Keratinocyte (primary cell): ENCODE results near the gene CRISPLD2. TPM values are rescaled to one million over a fixed set of nuclear protein-coding genes. Genes with fewer than 3 reads are reported as not detected.

Experiments
- DNase-seq: peaks from one replicate; pipeline ENCODE4 v3.0.0-alpha.2; 2011; ENCODE audit warnings: low read depth, missing footprints, low spot score
- FAIRE-seq: peaks from 2 replicates; lab custom pipeline; 2011; peaks lifted over from hg19 to GRCh38; lab: Jason Lieb, UNC
- H2AFZ ChIP-seq: 2 replicates; pipeline ENCODE4 v1.6.0; 2012; ENCODE audit warnings: low read length, control low read depth, inconsistent platforms; ENCODE audit not compliant: control insufficient read depth
- H3K27ac ChIP-seq: 2 replicates; pipeline ENCODE4 v1.5.1; 2011; ENCODE audit warnings: low read length; ENCODE audit not compliant: control insufficient read depth, insufficient read depth
- H3K27me3 ChIP-seq: 3 replicates; pipeline ENCODE4 v1.6.0; 2011; ENCODE audit warnings: low read length; ENCODE audit not compliant: control insufficient read depth, insufficient read depth; ENCODE audit errors: extremely low read depth
- H3K36me3 ChIP-seq, 2 experiments: 2 replicates in 1 of 2; 3 replicates in 1 of 2; pipeline ENCODE4 v1.5.1; 2011; ENCODE audit warnings: low read length in 2 of 2, mild to moderate bottlenecking in 1 of 2; ENCODE audit not compliant: control insufficient read depth in 2 of 2, insufficient read depth in 2 of 2; ENCODE audit errors: extremely low read depth in 1 of 2
- H3K4me1 ChIP-seq: 3 replicates; pipeline ENCODE4 v1.5.1; 2011; ENCODE audit warnings: low read length; ENCODE audit not compliant: control insufficient read depth, insufficient read depth; ENCODE audit errors: extremely low read depth
- H3K4me2 ChIP-seq: 3 replicates; pipeline ENCODE4 v1.6.0; 2011; ENCODE audit warnings: low read depth, low read length; ENCODE audit not compliant: control insufficient read depth, insufficient read depth; ENCODE audit errors: extremely low read depth
- H3K4me3 ChIP-seq, 3 experiments: fragments of 200-600 bp in 1 of 3; sonication (generic) in 1 of 3; 2 replicates in 2 of 3; 3 replicates in 1 of 3; pipeline ENCODE4 v1.5.1; 2011 to 2016; ENCODE audit warnings: low read length in 3 of 3, mild to moderate bottlenecking in 3 of 3, control low read depth in 2 of 3, inconsistent platforms in 1 of 3, low read depth in 1 of 3, mixed read lengths in 1 of 3, mixed run types in 1 of 3, moderate library complexity in 1 of 3; ENCODE audit not compliant: control insufficient read depth in 2 of 3, insufficient read depth in 2 of 3; ENCODE audit errors: extremely low read depth in 1 of 3
- H3K79me2 ChIP-seq: 2 replicates; pipeline ENCODE4 v1.6.0; 2012; ENCODE audit warnings: low read length; ENCODE audit not compliant: control insufficient read depth, insufficient read depth
- H3K9ac ChIP-seq: 3 replicates; pipeline ENCODE4 v1.6.0; 2011; ENCODE audit warnings: low read length; ENCODE audit not compliant: control insufficient read depth, insufficient read depth; ENCODE audit errors: extremely low read depth
- H3K9me1 ChIP-seq: 3 replicates; pipeline ENCODE4 v1.6.0; 2011; ENCODE audit warnings: low read length; ENCODE audit not compliant: control insufficient read depth, insufficient read depth; ENCODE audit errors: extremely low read depth
- H3K9me3 ChIP-seq: 2 replicates; pipeline ENCODE4 v1.5.1; 2012; ENCODE audit warnings: low read depth, low read length; ENCODE audit not compliant: control insufficient read depth
- H4K20me1 ChIP-seq: 3 replicates; pipeline ENCODE4 v1.6.0; 2011; ENCODE audit warnings: low read length; ENCODE audit not compliant: control insufficient read depth, insufficient read depth; ENCODE audit errors: extremely low read depth
- EZH2 ChIP-seq: IDR thresholded peaks from one replicate; pipeline ENCODE4 v1.6.1; 2012; ENCODE audit warnings: inconsistent platforms, mild to moderate bottlenecking, low read length, moderate library complexity
- dilution Hi-C: fragments of 300-500 bp; cut with MboI; formaldehyde crosslinking; loops from one replicate; pipeline ENCODE4 v1.7.0; 2020; ENCODE audit warnings: low sequenced_read_pairs; ENCODE audit not compliant: extremely low pct_ligation_motif_present
- polyA plus RNA-seq, 5 experiments: library from polyadenylated mRNA; depleted of rRNA in 3 of 5; stranded (reverse) in 3 of 5; stranded (forward) in 1 of 5; unstranded in 1 of 5; fragments of >200 nt; gene quantifications; 1 replicate in 1 of 5; 2 replicates in 3 of 5; 3 replicates in 1 of 5; pipeline versions ENCODE4 v1.2.1 to v1.2.3, GENCODE V29; 2011 to 2012; ENCODE audit warnings: missing spikeins in 2 of 5, low read depth in 1 of 5, low replicate concordance in 1 of 5
- TF ChIP-seq, protein P1 (sequence below), 3 experiments: IDR thresholded peaks in 1 of 3; conservative IDR thresholded peaks in 1 of 3; optimal IDR thresholded peaks in 1 of 3; 2 replicates in 2 of 3; 3 replicates in 1 of 3; pipeline versions ENCODE3 to v1.5.1; 2011; ENCODE audit warnings: low read length in 3 of 3, mild to moderate bottlenecking in 3 of 3, moderate library complexity in 2 of 3, control low read depth in 1 of 3, inconsistent platforms in 1 of 3; ENCODE audit not compliant: insufficient read depth in 2 of 3; ENCODE audit errors: extremely low read depth in 1 of 3

The CRISPLD2 gene
- polyA plus RNA-seq, 1 donor (not counting 4 experiments of a cell fraction or from before 2014, with no cell fraction given) = 1.2 TPM

DNA sequence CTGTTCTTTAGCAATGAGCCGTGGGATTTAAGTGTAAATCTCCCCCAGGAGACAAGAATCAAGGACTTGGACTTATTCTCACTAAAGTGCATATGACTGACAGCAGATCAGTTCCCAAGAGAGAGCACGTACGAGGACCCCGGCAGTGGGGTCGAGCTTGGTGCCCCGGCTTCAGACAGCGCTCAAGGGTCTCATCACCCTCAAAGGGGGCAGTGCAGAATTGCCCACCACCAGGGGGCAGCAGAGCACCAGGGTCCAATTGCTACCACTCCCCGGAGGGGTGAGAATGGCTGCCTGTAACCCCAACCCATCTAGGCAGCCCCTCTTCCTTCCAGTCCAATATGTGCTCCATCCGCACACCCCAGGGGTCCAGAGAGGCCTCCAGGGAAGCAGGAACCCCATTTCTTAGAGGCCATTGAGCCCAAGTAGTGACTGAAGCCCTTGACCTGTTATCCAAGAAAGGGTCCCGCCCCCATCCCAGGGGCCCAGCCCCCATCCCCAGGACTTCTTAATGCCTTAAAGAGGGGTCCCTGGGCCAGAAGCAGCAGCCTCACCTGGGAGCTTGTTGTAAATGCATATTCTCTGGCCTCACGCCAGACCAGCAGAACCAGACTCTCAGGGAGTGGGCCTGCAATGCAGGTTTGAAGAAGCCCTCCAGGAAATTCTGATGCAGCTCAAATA lies 105.4 kb downstream of the CRISPLD2 start:
- no peaks in the 10 kb centered on the region for H4K20me1 ChIP-seq
- TF ChIP-seq, protein P1, sequence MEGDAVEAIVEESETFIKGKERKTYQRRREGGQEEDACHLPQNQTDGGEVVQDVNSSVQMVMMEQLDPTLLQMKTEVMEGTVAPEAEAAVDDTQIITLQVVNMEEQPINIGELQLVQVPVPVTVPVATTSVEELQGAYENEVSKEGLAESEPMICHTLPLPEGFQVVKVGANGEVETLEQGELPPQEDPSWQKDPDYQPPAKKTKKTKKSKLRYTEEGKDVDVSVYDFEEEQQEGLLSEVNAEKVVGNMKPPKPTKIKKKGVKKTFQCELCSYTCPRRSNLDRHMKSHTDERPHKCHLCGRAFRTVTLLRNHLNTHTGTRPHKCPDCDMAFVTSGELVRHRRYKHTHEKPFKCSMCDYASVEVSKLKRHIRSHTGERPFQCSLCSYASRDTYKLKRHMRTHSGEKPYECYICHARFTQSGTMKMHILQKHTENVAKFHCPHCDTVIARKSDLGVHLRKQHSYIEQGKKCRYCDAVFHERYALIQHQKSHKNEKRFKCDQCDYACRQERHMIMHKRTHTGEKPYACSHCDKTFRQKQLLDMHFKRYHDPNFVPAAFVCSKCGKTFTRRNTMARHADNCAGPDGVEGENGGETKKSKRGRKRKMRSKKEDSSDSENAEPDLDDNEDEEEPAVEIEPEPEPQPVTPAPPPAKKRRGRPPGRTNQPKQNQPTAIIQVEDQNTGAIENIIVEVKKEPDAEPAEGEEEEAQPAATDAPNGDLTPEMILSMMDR (optimal IDR thresholded peaks at IDR 0.05 in 1 of 3, IDR thresholded peaks at IDR 0.05 in 1 of 3, conservative IDR thresholded peaks at IDR 0.05 in 1 of 3; ENCODE audit: extremely low read depth in 1 of 3, insufficient read depth in 2 of 3, low read length in 3 of 3) = peak; percentile 93
- no peak for TF ChIP-seq EZH2
- no peak overlapping the region for H3K9ac ChIP-seq
- H3K4me3 ChIP-seq = no peak overlapping the region
- no peaks in the 10 kb centered on the region for H3K9me3 ChIP-seq
- peak; percentile 55 for FAIRE-seq
- H3K4me1 ChIP-seq = no peaks in the 10 kb centered on the region
- H3K27ac ChIP-seq = no peak overlapping the region
- H3K4me2 ChIP-seq = no peak overlapping the region
- dilution Hi-C loops = no loop called here
- H3K79me2 ChIP-seq = no peaks in the 10 kb centered on the region
- no peaks in the 10 kb centered on the region for H3K9me1 ChIP-seq
- no peaks in the 10 kb centered on the region for H3K36me3 ChIP-seq
- DNase-seq = no peak
- no peak overlapping the region for H2AFZ ChIP-seq
- peaks cover 1% of the 10 kb centered on the region for H3K27me3 ChIP-seq

DNA sequence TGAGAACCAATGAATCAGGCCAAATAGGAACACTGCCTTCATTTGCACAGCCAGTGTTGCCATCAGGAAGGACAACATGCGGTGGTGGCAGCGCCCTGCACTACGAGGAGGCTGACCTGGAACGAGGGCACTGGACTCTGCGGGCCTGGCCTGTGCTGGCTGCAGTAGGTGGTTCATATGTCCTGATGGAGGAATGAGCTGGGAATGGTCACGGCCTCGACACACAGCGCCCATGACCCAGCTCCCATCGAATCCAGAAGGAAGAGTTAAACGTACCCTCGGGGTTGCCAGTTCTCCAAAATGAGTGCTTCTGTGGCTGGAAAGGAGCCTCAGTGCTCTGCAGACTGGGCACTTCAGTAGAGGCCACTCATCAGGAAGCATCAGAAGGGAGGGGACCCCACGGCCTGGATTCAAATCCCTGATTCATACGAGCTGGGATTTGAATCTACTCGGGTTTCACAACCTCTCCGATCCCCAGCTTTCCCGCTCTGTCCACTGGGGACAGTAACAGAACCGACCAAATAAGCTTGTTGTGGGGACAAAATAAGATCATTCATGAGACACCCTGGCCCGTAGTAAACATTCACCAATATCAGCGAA lies 106.1 kb downstream of the CRISPLD2 start:
- Histone ChIP-seq H3K27ac (no peak overlapping the region), H3K9ac (no peak overlapping the region), H3K27me3 (peaks cover 3% of the 10 kb centered on the region), H2AFZ (no peak overlapping the region), H3K9me1 (no peaks in the 10 kb centered on the region), H3K4me2 (no peak overlapping the region), H3K4me3 (no peak overlapping the region), H3K9me3 (no peaks in the 10 kb centered on the region), H3K79me2 (no peaks in the 10 kb centered on the region), H4K20me1 (no peaks in the 10 kb centered on the region), H3K36me3 (no peaks in the 10 kb centered on the region), H3K4me1 (no peaks in the 10 kb centered on the region)
- FAIRE-seq (no peak), DNase-seq (no peak)
- dilution Hi-C loops = no loop called here
- no peak for TF ChIP-seq EZH2
- TF ChIP-seq, protein P1 (optimal IDR thresholded peaks at IDR 0.05 in 1 of 3, IDR thresholded peaks at IDR 0.05 in 1 of 3, conservative IDR thresholded peaks at IDR 0.05 in 1 of 3; ENCODE audit: extremely low read depth in 1 of 3, insufficient read depth in 2 of 3, low read length in 3 of 3) = no peak
